CD4-positive, alpha-beta T cell (primary cell): ENCODE measurements around the gene MKKS. TPM values are rescaled to one million over a fixed set of nuclear protein-coding genes. Genes with fewer than 3 reads are reported as not detected.

Experiments used
- ATAC-seq: fragments of 200-7000 bp; cut with Tn5 transposase; one replicate; pipeline ENCODE4 v1.10.0; 2022; ENCODE audit warnings: mild to moderate bottlenecking; ENCODE audit not compliant: poor library complexity
- CTCF ChIA-PET: fragments of 350-600 bp; sonication (Branson Sonifier 250); formaldehyde crosslinking; loops from one replicate; lab custom pipeline; 2021; ENCODE audit warnings: antibody characterized with exemption, inconsistent platforms; lab: Charles Lee
- POLR2A ChIA-PET: fragments of 350-600 bp; sonication (Branson Sonifier 250); formaldehyde crosslinking; loops from one replicate; lab custom pipeline; 2021; ENCODE audit warnings: antibody characterized with exemption, inconsistent platforms; lab: Charles Lee
- DNase-seq, 14 experiments: peaks; one replicate each; pipeline ENCODE4 v3.0.0-alpha.2; 2013 to 2020; ENCODE audit warnings: mixed read lengths in 2 of 14
- H3K27ac ChIP-seq, 2 donors: one replicate each; pipeline versions ENCODE4 v1.5.1 to v1.7.0; 2013; ENCODE audit warnings: low read length in 2 of 2, low read depth in 1 of 2, mild to moderate bottlenecking in 1 of 2
- H3K27me3 ChIP-seq, 2 experiments: 1 replicate in 1 of 2; 2 replicates in 1 of 2; pipeline versions ENCODE4 v1.6.1 to v1.7.0; 2013; ENCODE audit warnings: low read length in 2 of 2, control low read depth in 1 of 2, mild to moderate bottlenecking in 1 of 2, moderate library complexity in 1 of 2; ENCODE audit not compliant: insufficient read depth in 2 of 2, control insufficient read depth in 1 of 2
- H3K36me3 ChIP-seq: one replicate; pipeline ENCODE4 v1.6.1; 2013; ENCODE audit warnings: low read length, control low read depth; ENCODE audit not compliant: insufficient read depth
- H3K4me1 ChIP-seq: one replicate; pipeline ENCODE4 v1.6.1; 2013; ENCODE audit warnings: low read length, control low read depth; ENCODE audit not compliant: insufficient read depth
- H3K4me3 ChIP-seq: one replicate; pipeline ENCODE4 v1.5.1; 2013; ENCODE audit warnings: mild to moderate bottlenecking, low read length, moderate library complexity
- H3K9me3 ChIP-seq, 2 experiments: 1 replicate in 1 of 2; 2 replicates in 1 of 2; pipeline versions ENCODE4 v1.6.1 to v1.7.0; 2013; ENCODE audit warnings: low read length in 2 of 2, mild to moderate bottlenecking in 2 of 2, control low read depth in 1 of 2, moderate library complexity in 1 of 2; ENCODE audit not compliant: control insufficient read depth in 1 of 2, insufficient read depth in 1 of 2
- H3K27ac Mint-ChIP-seq: one replicate; pipeline ENCODE4 v1.8.0; 2020; ENCODE audit warnings: mixed read lengths
- H3K27me3 Mint-ChIP-seq: one replicate; pipeline ENCODE4 v1.8.0; 2021; ENCODE audit warnings: mixed read lengths
- H3K36me3 Mint-ChIP-seq: one replicate; pipeline ENCODE4 v1.8.0; 2021; ENCODE audit warnings: low read depth, mixed read lengths
- H3K4me1 Mint-ChIP-seq: one replicate; pipeline ENCODE4 v1.8.0; 2021; ENCODE audit warnings: low read depth, mixed read lengths
- H3K4me3 Mint-ChIP-seq: one replicate; pipeline ENCODE4 v1.8.0; 2020; ENCODE audit warnings: mild to moderate bottlenecking, mixed read lengths
- H3K9me3 Mint-ChIP-seq: one replicate; pipeline ENCODE4 v1.8.0; 2020; ENCODE audit warnings: mixed read lengths
- intact Hi-C, 2 experiments: fragments of 100-400 bp; cut with DNase I in 1 of 2; cut with micrococcal nuclease in 1 of 2; formaldehyde crosslinking; loops; one replicate each; pipeline versions ENCODE4 v1.15.1 to v1.9.0; 2023 to 2025; cut with DNase I, micrococcal nuclease
- total RNA-seq, 174 experiments: library from RNA in 2 of 174; stranded (reverse) in 2 of 174; gene quantifications; one replicate each; pipeline ENCODE4 v1.2.3 and lab custom pipeline; 2021 to 2026
- TF ChIP-seq, protein P1 (sequence below): fragments of 200-600 bp; IDR thresholded peaks from one replicate; pipeline ENCODE4 v1.8.0; 2022; ENCODE audit warnings: antibody characterized with exemption, mild to moderate bottlenecking

The MKKS gene
- total RNA-seq, 2 experiments from 2014 or later = 0.66 to 0.78 TPM

DNA sequence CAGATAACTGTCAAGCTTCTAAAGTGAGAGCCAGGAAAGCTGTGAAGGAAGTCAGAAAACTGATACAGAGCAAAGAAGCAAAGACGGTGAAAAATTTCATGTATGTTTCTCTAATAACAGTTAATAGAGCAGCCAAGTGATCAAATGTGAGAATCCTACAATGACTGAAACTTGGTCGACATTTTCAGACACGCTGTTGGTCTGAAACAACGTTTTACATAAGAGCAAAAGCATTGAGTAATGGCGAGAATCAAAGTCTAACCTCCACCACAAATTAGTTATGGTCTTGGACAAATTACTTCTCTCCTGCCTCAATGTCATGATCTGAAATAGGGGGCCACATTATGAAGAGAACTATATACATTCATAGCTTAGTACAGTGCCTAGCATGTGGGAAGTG is 3.3 kb downstream of the MKKS start:
- intact Hi-C loops = loop anchor here (1.0 to 10.0 kb wide), 3 partner anchors 28 to 1467 kb away; no protein-coding TSS in a partner anchor
- Mint-ChIP-seq H3K4me1 (peaks cover 76% of the 10 kb centered on the region), H3K27ac (peak overlapping the region; percentile 65), H3K4me3 (peak overlapping the region; percentile 44), H3K9me3 (no peaks in the 10 kb centered on the region), H3K36me3 (peaks cover 28% of the 10 kb centered on the region), H3K27me3 (no peaks in the 10 kb centered on the region)
- no peak for DNase-seq
- H3K27ac ChIP-seq = no peak overlapping the region
- no peaks in the 10 kb centered on the region for H3K9me3 ChIP-seq
- H3K4me1 ChIP-seq = peaks cover 19% of the 10 kb centered on the region
- TF ChIP-seq, protein P1, sequence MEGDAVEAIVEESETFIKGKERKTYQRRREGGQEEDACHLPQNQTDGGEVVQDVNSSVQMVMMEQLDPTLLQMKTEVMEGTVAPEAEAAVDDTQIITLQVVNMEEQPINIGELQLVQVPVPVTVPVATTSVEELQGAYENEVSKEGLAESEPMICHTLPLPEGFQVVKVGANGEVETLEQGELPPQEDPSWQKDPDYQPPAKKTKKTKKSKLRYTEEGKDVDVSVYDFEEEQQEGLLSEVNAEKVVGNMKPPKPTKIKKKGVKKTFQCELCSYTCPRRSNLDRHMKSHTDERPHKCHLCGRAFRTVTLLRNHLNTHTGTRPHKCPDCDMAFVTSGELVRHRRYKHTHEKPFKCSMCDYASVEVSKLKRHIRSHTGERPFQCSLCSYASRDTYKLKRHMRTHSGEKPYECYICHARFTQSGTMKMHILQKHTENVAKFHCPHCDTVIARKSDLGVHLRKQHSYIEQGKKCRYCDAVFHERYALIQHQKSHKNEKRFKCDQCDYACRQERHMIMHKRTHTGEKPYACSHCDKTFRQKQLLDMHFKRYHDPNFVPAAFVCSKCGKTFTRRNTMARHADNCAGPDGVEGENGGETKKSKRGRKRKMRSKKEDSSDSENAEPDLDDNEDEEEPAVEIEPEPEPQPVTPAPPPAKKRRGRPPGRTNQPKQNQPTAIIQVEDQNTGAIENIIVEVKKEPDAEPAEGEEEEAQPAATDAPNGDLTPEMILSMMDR = no peak
- ATAC-seq = no peak
- H3K4me3 ChIP-seq = no peak overlapping the region
- ChIA-PET POLR2A (no interaction called here), CTCF (interaction anchor here (0.6 to 0.7 kb wide), 2 partner anchors 21 to 452 kb away, joined by 3 to 4 read pairs; no protein-coding TSS in a partner anchor)
- peaks cover 7% of the 10 kb centered on the region for H3K36me3 ChIP-seq
- no peaks in the 10 kb centered on the region for H3K27me3 ChIP-seq

DNA sequence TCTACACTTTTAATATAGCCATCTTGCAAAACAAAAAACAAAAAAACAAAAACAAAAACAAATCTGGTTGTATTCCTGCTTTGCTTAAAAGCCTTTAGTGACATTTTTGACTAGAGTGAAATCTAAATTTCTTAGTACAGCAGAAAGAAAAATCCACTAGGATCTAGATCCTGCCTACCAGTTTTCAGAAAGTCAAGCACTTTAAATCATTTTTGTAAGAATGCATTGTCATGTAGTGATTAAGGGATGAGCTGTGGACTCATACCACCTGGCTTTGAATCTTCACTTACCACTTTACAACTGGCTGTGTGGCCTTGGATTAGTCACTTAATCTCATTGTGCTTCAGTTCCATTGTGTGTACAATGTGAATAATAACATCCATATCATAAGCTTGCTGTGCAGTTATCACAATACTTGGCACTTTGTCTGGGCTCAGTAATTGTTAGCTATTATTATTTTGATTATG is 4.0 kb downstream of the MKKS start:
- intact Hi-C loops = loop anchor here (1.0 to 10.0 kb wide), 4 partner anchors 28 to 1467 kb away; no protein-coding TSS in a partner anchor
- peaks cover 69% of the 10 kb centered on the region for H3K4me1 Mint-ChIP-seq
- no peak overlapping the region for H3K4me3 Mint-ChIP-seq
- H3K27ac Mint-ChIP-seq = peak overlapping the region; percentile 65
- Histone ChIP-seq H3K4me1 (peaks cover 12% of the 10 kb centered on the region), H3K27ac (no peak overlapping the region), H3K4me3 (no peak overlapping the region), H3K27me3 (no peaks in the 10 kb centered on the region), H3K9me3 (no peaks in the 10 kb centered on the region), H3K36me3 (peaks cover 7% of the 10 kb centered on the region)
- DNase-seq (no peak), ATAC-seq (no peak)
- H3K36me3 Mint-ChIP-seq = peaks cover 22% of the 10 kb centered on the region
- no peaks in the 10 kb centered on the region for H3K27me3 Mint-ChIP-seq
- ChIA-PET POLR2A (no interaction called here), CTCF (interaction anchor here (0.6 to 0.7 kb wide), 2 partner anchors 20 to 452 kb away, joined by 3 to 4 read pairs; no protein-coding TSS in a partner anchor)
- no peaks in the 10 kb centered on the region for H3K9me3 Mint-ChIP-seq
- TF ChIP-seq, protein P1 = no peak

DNA sequence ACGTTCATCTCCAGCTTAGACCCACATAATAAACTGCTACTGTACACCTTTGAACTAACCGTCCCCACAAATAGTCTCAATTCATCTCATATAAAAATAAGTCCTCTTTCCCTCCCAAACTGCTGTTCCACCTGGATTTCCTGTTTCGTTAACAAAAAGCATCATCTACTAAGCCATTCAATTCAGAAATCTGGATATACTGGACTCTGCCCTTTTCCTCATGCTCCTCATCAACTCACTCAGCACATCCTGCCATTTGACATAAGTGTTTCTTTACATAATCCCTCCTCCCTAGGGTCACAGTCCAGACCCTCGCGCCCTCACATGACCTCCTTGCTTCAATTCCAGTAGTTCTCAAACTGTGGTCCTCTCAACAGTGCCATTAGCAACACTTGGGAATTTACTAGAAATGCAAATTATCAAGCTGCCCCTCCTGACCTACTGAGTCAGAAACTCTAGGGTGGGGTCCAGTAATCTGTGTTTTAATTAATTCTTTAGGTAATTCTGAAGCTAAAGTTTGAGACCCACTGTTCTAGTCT is 4.5 kb downstream of the MKKS start:
- ChIA-PET CTCF (no interaction called here), POLR2A (no interaction called here)
- Mint-ChIP-seq H3K4me1 (peaks cover 65% of the 10 kb centered on the region), H3K27ac (peak overlapping the region; percentile 2), H3K9me3 (no peaks in the 10 kb centered on the region), H3K27me3 (no peaks in the 10 kb centered on the region), H3K36me3 (peaks cover 16% of the 10 kb centered on the region), H3K4me3 (no peak overlapping the region)
- Histone ChIP-seq H3K27ac (no peak overlapping the region), H3K4me3 (no peak overlapping the region), H3K27me3 (no peaks in the 10 kb centered on the region), H3K36me3 (peaks cover 7% of the 10 kb centered on the region), H3K9me3 (no peaks in the 10 kb centered on the region), H3K4me1 (peaks cover 12% of the 10 kb centered on the region)
- no peak for DNase-seq
- TF ChIP-seq, protein P1 = no peak
- ATAC-seq = no peak
- intact Hi-C loops = loop anchor here in 1 of 2 experiments (10.0 kb wide), 1 partner anchor 1025 kb away; no protein-coding TSS in a partner anchor
